H1 (cell line): ENCODE results near the gene CMPK2. TPM values are rescaled to one million over a fixed set of nuclear protein-coding genes. Genes with fewer than 3 reads are reported as not detected.

Source experiments
- BRCA1 ChIP-seq: IDR thresholded peaks from 2 replicates; pipeline ENCODE4 v1.6.1; 2012; ENCODE audit warnings: low read depth, low read length, improper control_type of control experiment
- CBX5 ChIP-seq: fragments of 300-800, 300-1000 bp; sonication (generic); IDR thresholded peaks from 2 replicates; pipeline ENCODE4 v1.7.1; 2016; ENCODE audit warnings: antibody characterized with exemption, low read length, low read depth
- CEBPB ChIP-seq: IDR thresholded peaks from 2 replicates; pipeline ENCODE4 v1.6.1; 2012; ENCODE audit warnings: low read depth, low read length
- CHD2 ChIP-seq: IDR thresholded peaks from 2 replicates; pipeline ENCODE4 v1.6.1; 2012; ENCODE audit warnings: low read length, improper control_type of control experiment
- CHD7 ChIP-seq: fragments of 300-600 bp; sonication (generic); IDR thresholded peaks from 2 replicates; pipeline ENCODE4 v1.7.1; 2012; ENCODE audit warnings: low read length, moderate library complexity, mild to moderate bottlenecking, inconsistent platforms; ENCODE audit not compliant: insufficient replicate concordance
- CTBP2 ChIP-seq: IDR thresholded peaks from 2 replicates; pipeline ENCODE4 v1.7.0; 2011; ENCODE audit warnings: borderline replicate concordance, mild to moderate bottlenecking, moderate library complexity, mixed read lengths, low read length; ENCODE audit not compliant: insufficient read depth, insufficient read length
- EP300 ChIP-seq, 2 experiments: IDR thresholded peaks; 1 replicate in 1 of 2; 2 replicates in 1 of 2; pipeline ENCODE4 v1.6.1; 2011 to 2012; ENCODE audit warnings: low read depth in 2 of 2, low read length in 2 of 2, mild to moderate bottlenecking in 2 of 2, borderline replicate concordance in 1 of 2, inconsistent platforms in 1 of 2, moderate library complexity in 1 of 2
- HDAC6 ChIP-seq: IDR thresholded peaks from one replicate; pipeline ENCODE4 v1.7.1; 2012; ENCODE audit warnings: low read depth, mild to moderate bottlenecking, inconsistent platforms, low read length, moderate library complexity
- KDM1A ChIP-seq: fragments of 200-600, 300-600 bp; sonication (generic); IDR thresholded peaks from 2 replicates; pipeline ENCODE4 v1.7.1; 2016; ENCODE audit warnings: mild to moderate bottlenecking, low read length, borderline replicate concordance
- SIRT6 ChIP-seq: IDR thresholded peaks from one replicate; pipeline ENCODE4 v1.7.1; 2012; ENCODE audit warnings: low read length, inconsistent platforms
- SP4 ChIP-seq: IDR thresholded peaks from 2 replicates; pipeline ENCODE4 v1.6.1; 2012; ENCODE audit warnings: low read length, inconsistent platforms
- polyA plus RNA-seq, 7 experiments: library from polyadenylated mRNA; depleted of rRNA in 3 of 7; stranded (reverse) in 5 of 7; unstranded in 2 of 7; fragments of >200 nt in 5 of 7; fragments of 200-250 nt in 2 of 7; gene quantifications; 1 replicate in 5 of 7; 2 replicates in 1 of 7; 4 replicates in 1 of 7; pipeline versions ENCODE4 v1.2.1 to v1.2.3, GENCODE V29; 2011 to 2013; ENCODE audit warnings: missing spikeins in 2 of 7, mixed read lengths in 2 of 7
- total RNA-seq: library from RNA; stranded (reverse); fragmentation: NEBNext Ultra II Directional; extraction: Animal tissue kit (Norgen Biotek cat#: 25700); gene quantifications from 2 replicates; pipeline ENCODE4 v1.2.1, GENCODE V29; 2021

The CMPK2 gene
- total and polyA plus RNA-seq, 2 of the 8 experiments (the other 6 are each of a cell fraction or from before 2014, with no cell fraction given), result 0.28 to 0.53 TPM

- no peak for TF ChIP-seq CHD7
- no peak for TF ChIP-seq KDM1A
- no peak for TF ChIP-seq EP300 (IDR thresholded peaks at IDR 0.05; ENCODE audit: borderline replicate concordance in 1 of 2, low read depth in 2 of 2, low read length in 2 of 2)
- no peak for TF ChIP-seq SIRT6
- TF ChIP-seq CHD2, result no peak
- TF ChIP-seq CTBP2, result no peak
- no peak for TF ChIP-seq SP4
- no peak for TF ChIP-seq HDAC6
- TF ChIP-seq CBX5, result no peak
- no peak for TF ChIP-seq BRCA1
- TF ChIP-seq CEBPB, result no peak
Observed at GRCh38 chr2:6913415-6914157, 47.9 kb upstream of the CMPK2 start (continued).
